IMR-90 (cell line): ENCODE results near the gene AMACR. TPM values are rescaled to one million over a fixed set of nuclear protein-coding genes. Genes with fewer than 3 reads are reported as not detected.

Experiments used
- ATAC-seq: fragments of 200-7000 bp; cut with Tn5 transposase; 2 replicates; pipeline ENCODE4 v1.9.1; 2020; ENCODE audit warnings: low read depth, mild to moderate bottlenecking, moderate library complexity
- BruUV-seq: library from RNA; stranded (reverse); fragments of 400-500 nt; replicated peaks from 2 replicates; lab custom pipeline; 2021; lab: Mats Ljungman, UMichigan
- CTCF ChIA-PET: fragments of 300-600 bp; formaldehyde crosslinking; extraction: SDS; loops from one replicate; lab custom pipeline; 2021; ENCODE audit warnings: antibody characterized with exemption; lab: Yijun Ruan, JAX
- POLR2A ChIA-PET: fragments of 300-600 bp; sonication (Branson Sonifier 250); formaldehyde crosslinking; loops from one replicate; lab custom pipeline; 2022; ENCODE audit warnings: antibody characterized with exemption; ENCODE audit not compliant: unreplicated experiment; lab: Charles Lee
- DNase-seq: peaks from one replicate; pipeline ENCODE4 v3.0.0; 2013
- H2AFZ ChIP-seq: replicated peaks from 2 replicates; pipeline ENCODE3; 2013; ENCODE audit warnings: low read length, mild to moderate bottlenecking; ENCODE audit not compliant: poor library complexity
- H2AK5ac ChIP-seq: 2 replicates; pipeline ENCODE4 v1.6.1; 2013; ENCODE audit warnings: low read depth, low read length, inconsistent platforms
- H2AK9ac ChIP-seq: replicated peaks from 2 replicates; pipeline ENCODE3; 2013; ENCODE audit warnings: mild to moderate bottlenecking, low read depth, low read length, moderate library complexity; ENCODE audit not compliant: poor library complexity
- H2BK120ac ChIP-seq: 2 replicates; pipeline ENCODE4 v1.6.1; 2013; ENCODE audit warnings: low read depth, low read length, inconsistent platforms
- H2BK15ac ChIP-seq: 3 replicates; pipeline ENCODE4 v1.6.1; 2013; ENCODE audit warnings: low read depth, low read length, inconsistent platforms
- H2BK20ac ChIP-seq: 2 replicates; pipeline ENCODE4 v1.6.1; 2013; ENCODE audit warnings: low read depth, mild to moderate bottlenecking, inconsistent platforms, low read length, moderate library complexity
- H2BK5ac ChIP-seq: 2 replicates; pipeline ENCODE4 v1.6.1; 2013; ENCODE audit warnings: mild to moderate bottlenecking, low read depth, low read length, inconsistent platforms; ENCODE audit not compliant: poor library complexity, severe bottlenecking
- H3K14ac ChIP-seq: replicated peaks from 2 replicates; pipeline ENCODE4 v1.6.1; 2013; ENCODE audit warnings: low read depth, low read length, inconsistent platforms
- H3K18ac ChIP-seq: 2 replicates; pipeline ENCODE4 v1.6.1; 2013; ENCODE audit warnings: low read depth, low read length, control low read depth
- H3K23ac ChIP-seq: 2 replicates; pipeline ENCODE4 v1.6.1; 2013; ENCODE audit warnings: low read depth, low read length, inconsistent platforms
- H3K27ac ChIP-seq: 2 replicates; pipeline ENCODE4 v1.5.1; 2013; ENCODE audit warnings: mild to moderate bottlenecking, control low read depth, low read length; ENCODE audit not compliant: insufficient read depth
- H3K27me3 ChIP-seq: 2 replicates; pipeline ENCODE4 v1.6.1; 2013; ENCODE audit warnings: low read length; ENCODE audit not compliant: control insufficient read depth, insufficient read depth
- H3K36me3 ChIP-seq: 2 replicates; pipeline ENCODE4 v1.6.1; 2013; ENCODE audit warnings: low read length, mixed read lengths; ENCODE audit not compliant: control insufficient read depth, insufficient read depth
- H3K4ac ChIP-seq: 2 replicates; pipeline ENCODE4 v1.6.1; 2013; ENCODE audit warnings: low read depth, low read length, inconsistent platforms
- H3K4me1 ChIP-seq: 2 replicates; pipeline ENCODE4 v1.6.1; 2013; ENCODE audit warnings: low read length, mixed read lengths; ENCODE audit not compliant: control insufficient read depth, insufficient read depth
- H3K4me2 ChIP-seq: 2 replicates; pipeline ENCODE4 v1.6.1; 2013; ENCODE audit warnings: low read depth, mild to moderate bottlenecking, control low read depth, low read length, moderate library complexity
- H3K4me3 ChIP-seq: 2 replicates; pipeline ENCODE4 v1.5.1; 2013; ENCODE audit warnings: low read depth, mild to moderate bottlenecking, control low read depth, low read length, moderate library complexity; ENCODE audit not compliant: insufficient read depth
- H3K56ac ChIP-seq: 2 replicates; pipeline ENCODE4 v1.6.1; 2013; ENCODE audit warnings: low read length, inconsistent platforms; ENCODE audit not compliant: insufficient read depth; ENCODE audit errors: extremely low read depth
- H3K79me1 ChIP-seq, 2 experiments: 2 replicates each; pipeline ENCODE4 v1.6.1; 2013; ENCODE audit warnings: low read length in 2 of 2, inconsistent platforms in 1 of 2, low read depth in 1 of 2
- H3K9ac ChIP-seq: 2 replicates; pipeline ENCODE4 v1.6.1; 2013; ENCODE audit warnings: low read depth, low read length, control low read depth
- H3K9me1 ChIP-seq: 2 replicates; pipeline ENCODE4 v1.6.1; 2013; ENCODE audit warnings: low read length, inconsistent platforms; ENCODE audit not compliant: insufficient read depth
- H3K9me3 ChIP-seq: 2 replicates; pipeline ENCODE4 v1.6.1; 2013; ENCODE audit warnings: low read length; ENCODE audit not compliant: control insufficient read depth, insufficient read depth
- H4K20me1 ChIP-seq: 2 replicates; pipeline ENCODE4 v1.6.1; 2013; ENCODE audit warnings: low read length, inconsistent platforms; ENCODE audit not compliant: insufficient read depth
- H4K5ac ChIP-seq: 2 replicates; pipeline ENCODE4 v1.6.1; 2013; ENCODE audit warnings: mild to moderate bottlenecking, low read depth, low read length, control low read depth
- H4K8ac ChIP-seq, 2 experiments: 2 replicates each; pipeline ENCODE4 v1.6.1; 2013; ENCODE audit warnings: low read depth in 2 of 2, low read length in 2 of 2, control low read depth in 1 of 2, inconsistent platforms in 1 of 2
- H4K91ac ChIP-seq: 2 replicates; pipeline ENCODE4 v1.6.1; 2013; ENCODE audit warnings: low read depth, low read length, inconsistent platforms; ENCODE audit not compliant: insufficient read depth
- BHLHE40 ChIP-seq: fragments of 150-350 bp; IDR thresholded peaks from 2 replicates; pipeline ENCODE4 v1.6.1; 2016; ENCODE audit warnings: mild to moderate bottlenecking, low read depth, low read length
- CEBPB ChIP-seq: IDR thresholded peaks from 2 replicates; pipeline ENCODE4 v1.6.1; 2012; ENCODE audit warnings: low read depth, low read length, improper control_type of control experiment
- CHD1 ChIP-seq: IDR thresholded peaks from 2 replicates; pipeline ENCODE4 v1.6.1; 2012; ENCODE audit warnings: low read depth, low read length, improper control_type of control experiment
- MAFK ChIP-seq: IDR thresholded peaks from 2 replicates; pipeline ENCODE4 v1.6.1; 2012; ENCODE audit warnings: low read depth, low read length, improper control_type of control experiment
- NFE2L2 ChIP-seq: fragments of 150-350 bp; IDR thresholded peaks from 2 replicates; pipeline ENCODE4 v1.6.1; 2016; ENCODE audit warnings: low read depth, mild to moderate bottlenecking, low read length
- RFX5 ChIP-seq: IDR thresholded peaks from 2 replicates; pipeline ENCODE4 v1.8.0; 2012; ENCODE audit warnings: low read depth, mild to moderate bottlenecking, low read length, moderate library complexity
- USF2 ChIP-seq: fragments of 150-350 bp; IDR thresholded peaks from 2 replicates; pipeline ENCODE4 v1.6.1; 2017; ENCODE audit warnings: mild to moderate bottlenecking, antibody characterized with exemption, low read length, low read depth
- WGBS, 2 experiments: methylation state at CpG; one replicate each; pipeline versions ENCODE4 v1.1.5 to v1.1.7; 2013; ENCODE audit warnings: missing lambda C conversion rate in 2 of 2; ENCODE audit not compliant: insufficient read length in 1 of 2; ENCODE audit errors: extremely low coverage in 2 of 2; 5-methylcytosine and 5-hydroxymethylcytosine counted together
- dilution Hi-C: fragments of 300-500 bp; cut with HindIII; formaldehyde crosslinking; loops from one replicate; pipeline ENCODE4 v1.14.3; 2018; ENCODE audit warnings: low sequenced_read_pairs; ENCODE audit not compliant: unreplicated experiment
- in situ Hi-C: fragments of 300-500 bp; cut with MboI; formaldehyde crosslinking; loops from 3 replicates; pipeline ENCODE4 v1.14.3; 2019; ENCODE audit warnings: low sequenced_read_pairs, inconsistent platforms, mixed read lengths
- intact Hi-C: fragments of 100-400 bp; cut with micrococcal nuclease; formaldehyde crosslinking; loops from 2 replicates; pipeline ENCODE4 v1.10.0; 2022
- polyA plus RNA-seq, 3 experiments: library from polyadenylated mRNA; depleted of rRNA; stranded (reverse); fragments of >200 nt; gene quantifications; 2 replicates each; pipeline ENCODE4 v1.2.3, GENCODE V29; 2012; ENCODE audit warnings: low replicate concordance in 1 of 3
- total RNA-seq: library from RNA; depleted of rRNA; stranded (reverse); fragments of >200 nt; gene quantifications from 2 replicates; pipeline ENCODE4 v1.2.3, GENCODE V29; 2012

The AMACR gene
- total and polyA plus RNA-seq, 2 of the 4 experiments (the other 2 are of a cell fraction) = 8.2 to 12.9 TPM

GRCh38 chr5:34057118-34057517 lies 49.3 kb upstream of the AMACR start:
- Histone ChIP-seq H3K27ac (no peak overlapping the region), H3K79me1 (no peaks in the 10 kb centered on the region), H3K4ac (no peak overlapping the region), H4K20me1 (no peaks in the 10 kb centered on the region), H3K36me3 (no peaks in the 10 kb centered on the region), H2BK5ac (no peak overlapping the region), H3K23ac (no peak overlapping the region), H3K18ac (no peak overlapping the region), H2AFZ (no peak overlapping the region), H2BK120ac (no peak overlapping the region), H3K14ac (no peak overlapping the region), H3K9ac (no peak overlapping the region), H2BK15ac (no peak overlapping the region), H3K56ac (no peak overlapping the region), H3K9me1 (peaks cover 4% of the 10 kb centered on the region; the same call in 1 of the 2 replicates), H3K27me3 (no peaks in the 10 kb centered on the region), H2AK9ac (no peak overlapping the region), H4K91ac (no peak overlapping the region), H3K4me1 (peaks cover 8% of the 10 kb centered on the region), H3K4me2 (no peak overlapping the region), H4K8ac (no peak overlapping the region), H4K5ac (no peak overlapping the region), H3K9me3 (0 out of 2 replicates have a peak, but pooled peaks cover 2% of the 10 kb centered on the region), H3K4me3 (no peak overlapping the region), H2BK20ac (no peak overlapping the region), H2AK5ac (no peak overlapping the region)
- ATAC-seq (no peak), DNase-seq (no peak)
- no CpG with 5 or more reads among the region's 3 CpGs for WGBS, 2 experiments
- intact Hi-C loops = no loop called here
- no TSS peak for BruUV-seq
- ChIA-PET CTCF (no interaction called here), POLR2A (no interaction called here)
- dilution Hi-C loops = no loop called here
- TF ChIP-seq BHLHE40 = no peak
- no peak for TF ChIP-seq RFX5
- no peak for TF ChIP-seq NFE2L2
- TF ChIP-seq MAFK = no peak
- no peak for TF ChIP-seq USF2
- no peak for TF ChIP-seq CHD1
- TF ChIP-seq CEBPB = no peak
- in situ Hi-C loops = no loop called here
